ENCODE data around the gene TEX13A.

Gene TEX13A

DNA sequence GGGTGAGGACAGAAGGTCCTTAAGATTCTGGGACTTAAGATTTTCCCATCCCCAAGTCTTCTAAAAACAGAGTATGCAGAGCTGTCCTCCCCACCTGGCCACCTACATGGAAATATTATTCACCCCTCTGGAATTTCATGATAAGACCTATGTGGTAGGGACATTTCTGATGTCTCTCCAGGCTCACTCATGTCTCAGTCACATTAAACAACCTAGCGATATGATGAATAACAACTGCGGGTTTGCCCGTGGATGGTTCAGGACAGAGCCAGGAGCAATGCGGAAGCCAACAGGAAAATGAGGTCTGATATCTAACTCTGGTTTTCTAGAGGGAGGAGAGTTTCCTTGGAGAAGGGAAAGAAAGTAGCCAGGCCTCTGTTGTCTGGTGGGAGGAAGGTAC lies 47.4 kb downstream of the TEX13A start:
- no peak for DNase-seq (ENCODE audit: low spot score)

All from CD4-positive, alpha-beta T cell treated with Interleukin-6 at 100 ng/mL for 8 hours (primary cell).